NCI-H1436 treated with DMSO at 0.1 percent for 48 hours (cell line): Measurements from ENCODE around the gene CD96.
"Not testable (repeated sequence)": the region's sequence is repeated elsewhere in the genome, so short reads cannot be mapped to it uniquely, and the experiment has no call there.

Experiments
- DNase-seq: peaks from one replicate; lab custom pipeline; 2025; lab: John Stamatoyannopoulos, UW

The CD96 gene

DNA sequence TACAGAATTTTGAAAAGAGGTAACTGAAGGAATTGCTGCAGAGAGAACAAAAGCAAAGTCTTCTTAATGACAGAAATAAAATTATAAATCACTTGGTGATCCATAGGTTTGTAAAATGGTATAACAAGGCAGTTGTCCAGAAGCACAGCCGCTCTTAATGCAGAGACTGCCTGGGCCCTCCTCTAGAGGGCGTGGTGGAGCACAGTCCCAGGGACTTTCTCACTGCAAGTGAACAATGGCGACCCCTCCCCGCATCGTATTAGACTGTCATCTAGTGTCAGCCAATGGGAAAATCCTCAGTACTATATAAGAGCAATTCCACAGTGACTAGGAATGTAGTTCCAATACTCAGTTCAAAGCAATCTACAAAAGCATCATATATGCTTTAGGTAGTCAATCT, 79.5 kb downstream of the CD96 start:
- no peak for DNase-seq

DNA sequence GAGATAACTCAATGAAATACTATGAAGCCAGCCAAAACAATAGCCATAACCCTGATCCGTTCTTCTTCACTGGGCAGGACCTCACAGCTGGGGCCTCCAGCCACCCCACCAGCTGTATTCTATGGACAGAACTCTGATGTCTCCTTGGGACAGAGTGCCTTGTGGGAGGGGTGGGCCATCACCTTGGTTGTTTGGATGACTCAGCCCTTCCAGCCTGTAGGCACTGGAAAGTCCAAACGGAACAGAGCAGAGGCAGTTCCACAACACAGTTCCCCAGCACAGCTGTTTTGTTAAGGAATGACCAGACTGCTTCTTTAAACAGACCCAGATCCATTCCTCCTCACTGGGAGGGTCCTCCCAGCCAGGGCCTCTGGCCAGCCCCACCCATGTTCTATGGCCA, 85.1 kb downstream of the CD96 start:
- DNase-seq = no peak

GRCh38 chr3:111629018-111629417, 87.0 kb downstream of the CD96 start:
- DNase-seq = not testable (repeated sequence)

DNA sequence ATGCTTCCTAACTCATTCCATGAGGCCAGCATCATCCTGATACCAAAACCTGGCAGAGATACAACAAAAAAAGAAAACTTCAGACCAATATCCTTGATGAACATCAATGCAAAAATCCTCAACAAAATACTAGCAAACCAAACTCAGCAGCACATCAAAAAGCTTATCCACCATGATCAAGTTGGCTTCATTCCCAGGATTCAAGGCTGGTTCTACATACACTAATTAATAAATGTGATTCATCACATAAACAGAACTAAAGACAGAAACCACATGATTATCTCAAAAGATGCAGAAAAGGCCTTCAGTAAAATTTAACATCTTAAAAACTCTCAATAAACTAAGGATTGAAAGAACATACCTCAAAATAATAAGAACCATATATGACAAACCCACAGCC, 88.6 kb downstream of the CD96 start:
- DNase-seq = not testable (repeated sequence)

GRCh38 chr3:111635403-111635802, 93.4 kb downstream of the CD96 start:
- no peak for DNase-seq

GRCh38 chr3:111636366-111636885, 94.4 kb downstream of the CD96 start:
- DNase-seq = no peak

- DNase-seq = no peak
Observed at GRCh38 chr3:111639316-111639715, 97.3 kb downstream of the CD96 start.

- no peak for DNase-seq
Observed at GRCh38 chr3:111648991-111649579, 107.1 kb downstream of the CD96 start.

DNA sequence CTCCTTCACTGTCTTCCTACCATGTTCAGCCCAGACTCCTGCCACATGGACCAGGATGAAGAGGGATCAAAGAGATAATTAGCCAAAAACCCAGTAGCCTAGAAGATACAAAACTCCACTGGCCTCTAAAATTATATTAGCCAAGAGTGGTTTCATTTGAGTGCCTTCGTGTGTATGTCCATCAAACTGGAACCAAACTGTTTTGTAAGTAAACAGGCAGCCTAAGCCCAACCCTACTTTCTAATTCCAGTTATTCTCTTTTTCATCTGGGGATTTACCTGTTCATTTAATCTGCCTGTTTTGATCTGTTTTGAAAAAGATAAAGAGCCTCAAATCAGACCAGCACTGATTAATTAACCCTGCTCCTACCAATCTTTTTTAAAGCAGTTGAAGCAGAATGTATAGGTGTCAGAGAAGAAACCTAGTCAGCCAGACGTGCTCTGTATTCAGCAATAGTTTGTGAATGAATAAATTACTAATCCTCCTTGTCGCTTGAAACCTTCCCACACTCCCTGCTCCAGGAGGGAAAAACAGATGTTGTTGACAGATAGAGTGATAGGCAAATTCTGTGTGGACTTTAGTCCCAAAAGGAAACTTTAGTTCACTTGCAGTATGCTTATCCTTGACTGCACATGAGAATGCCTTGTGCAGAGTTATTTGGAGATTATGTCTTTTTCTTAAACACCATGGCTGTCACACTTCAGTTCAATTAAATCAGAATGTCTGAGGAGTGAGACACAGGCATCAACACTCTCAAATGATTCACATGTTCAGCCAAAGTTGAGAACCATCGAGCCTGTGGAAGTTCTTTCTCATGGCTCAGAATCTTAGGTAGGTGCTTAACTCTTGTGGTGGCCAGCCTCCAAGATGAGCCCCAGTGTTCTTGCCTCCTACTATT, 108.6 kb downstream of the CD96 start:
- no peak for DNase-seq

DNA sequence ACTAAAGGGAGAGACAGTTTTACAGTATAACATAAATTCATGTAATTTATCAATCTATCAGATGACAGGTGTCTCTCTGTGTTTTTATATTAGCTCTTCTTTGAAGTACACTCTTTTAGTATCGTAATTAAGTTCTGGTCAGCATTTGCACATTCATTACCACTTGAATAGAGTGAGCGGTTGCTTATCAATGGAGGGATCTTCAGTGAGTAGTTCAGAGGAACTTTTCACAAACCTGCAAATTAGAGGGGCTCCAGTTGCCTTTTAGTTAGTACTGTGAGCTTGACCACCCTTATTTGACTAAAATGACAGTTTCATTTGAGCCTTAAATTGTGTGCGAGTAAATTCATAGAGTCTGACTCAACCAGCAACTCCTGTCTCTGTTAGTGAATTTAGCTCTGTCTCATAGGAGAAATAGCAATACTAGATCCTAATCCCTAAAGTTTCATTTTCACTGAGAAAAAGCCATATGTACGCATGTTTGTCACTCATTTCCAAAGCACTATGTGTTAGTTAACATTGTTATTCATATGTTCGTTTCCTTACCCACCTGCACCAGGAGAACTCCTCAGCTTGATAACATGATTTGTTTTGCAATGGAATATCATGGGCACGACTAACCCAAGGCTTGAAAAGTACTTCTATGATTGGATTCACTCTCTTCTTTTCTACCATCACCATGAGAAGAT, 110.6 kb downstream of the CD96 start:
- no peak for DNase-seq

DNA sequence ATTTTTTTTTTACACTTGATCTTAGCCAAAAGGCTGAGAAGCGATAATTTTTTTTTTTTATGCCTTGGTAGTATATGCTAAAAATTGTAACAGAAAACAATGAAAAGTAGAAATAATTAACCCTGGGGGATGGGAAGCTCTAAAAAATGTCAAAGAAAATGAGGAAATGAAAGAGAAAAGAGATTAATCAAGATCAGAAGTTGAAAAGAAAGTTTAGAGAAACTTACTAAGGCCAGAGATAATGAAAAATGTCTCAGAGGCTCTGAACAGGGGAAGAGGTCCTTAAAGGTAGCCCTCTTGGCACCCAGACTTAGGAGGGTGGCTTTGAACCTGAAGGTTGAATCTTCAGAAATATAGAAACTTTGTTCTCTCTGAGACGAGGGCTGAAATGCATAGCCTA, 111.8 kb downstream of the CD96 start:
- no peak for DNase-seq

- DNase-seq = no peak
Observed at GRCh38 chr3:111662012-111662411, 120.0 kb downstream of the CD96 start.

GRCh38 chr3:111662907-111663306, 120.9 kb downstream of the CD96 start:
- DNase-seq = no peak

- no peak for DNase-seq
Observed at GRCh38 chr3:111666041-111666735, 124.2 kb downstream of the CD96 start.

- DNase-seq = no peak
Observed at GRCh38 chr3:111667170-111667569, 125.2 kb downstream of the CD96 start.

GRCh38 chr3:111667621-111668239, 125.7 kb downstream of the CD96 start:
- DNase-seq = no peak

DNA sequence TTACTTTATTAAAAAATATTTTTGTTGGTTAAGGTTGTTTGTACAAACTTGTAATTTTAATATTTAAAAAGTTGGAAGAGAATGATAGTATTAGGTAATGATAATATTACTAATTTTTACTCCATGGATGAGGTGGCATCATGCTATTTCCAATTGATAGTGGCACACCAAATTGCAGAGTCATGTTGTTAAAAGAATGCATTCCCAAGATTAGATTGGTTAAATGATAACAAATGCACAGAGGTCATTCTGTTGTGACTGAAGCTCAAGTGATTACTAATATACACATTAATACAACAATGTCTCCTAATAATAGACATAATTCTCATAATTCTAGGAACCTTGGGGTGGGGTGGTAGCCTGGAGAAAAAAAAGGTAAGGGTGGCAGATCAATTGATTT, 126.3 kb downstream of the CD96 start:
- DNase-seq = no peak

- DNase-seq = peak; percentile 59
Observed at GRCh38 chr3:111668888-111669488, 127.0 kb downstream of the CD96 start.

GRCh38 chr3:111669926-111670630, 128.1 kb downstream of the CD96 start:
- no peak for DNase-seq

DNA sequence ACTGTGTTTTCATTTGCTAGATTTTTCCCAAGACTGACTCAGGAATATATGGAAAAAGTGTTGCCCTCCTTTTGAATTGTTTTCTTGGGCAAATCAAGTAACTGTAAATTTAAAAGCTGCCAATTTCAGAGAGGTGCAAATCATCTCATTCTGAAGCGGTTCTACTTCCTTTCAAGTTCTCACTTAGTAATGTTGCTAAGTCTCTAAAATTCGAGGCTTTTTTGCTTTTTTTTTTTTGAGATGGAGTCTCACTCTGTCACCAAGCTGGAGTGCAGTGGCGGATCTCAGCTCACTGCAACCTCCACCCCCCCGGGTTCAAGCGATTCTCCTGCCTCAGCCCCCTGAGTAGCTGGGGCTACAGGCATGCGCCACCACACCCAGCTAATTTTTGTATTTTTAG, 130.5 kb downstream of the CD96 start:
- DNase-seq = not testable (repeated sequence)

GRCh38 chr3:111675846-111676210, 133.8 kb downstream of the CD96 start:
- no peak for DNase-seq
